Measurements from ENCODE around the gene HNRNPH2. TPM values are rescaled to one million over a fixed set of nuclear protein-coding genes. Genes with fewer than 3 reads are reported as not detected.

Gene HNRNPH2
- 42.9 TPM for polyA plus RNA-seq (2012; ENCODE audit: missing spikeins)

- TF ChIP-seq POLR2AphosphoS5 (IDR thresholded peaks at IDR 0.05; ENCODE audit: low read depth, low read length): no peak; the same call in 1 of the 2 replicates
- peak; percentile 56; the same call in 1 of the 2 replicates for TF ChIP-seq POLR2A (IDR thresholded peaks at IDR 0.05; ENCODE audit: low read depth, low read length)
- DNase-seq (ENCODE audit: insufficient read length): peak; percentile 45
- peak; percentile 96 for FAIRE-seq
Measured at GRCh38 chrX:101407748-101408531, at the start of gene HNRNPH2, which contains the start of gene GLA. HNRNPH2 (plus strand) TSS chrX:101408222; CDS start chrX:101411989, 3,767 bp downstream. GLA (minus strand) TSS chrX:101407925; CDS start chrX:101407903, 22 bp downstream.

DNA sequence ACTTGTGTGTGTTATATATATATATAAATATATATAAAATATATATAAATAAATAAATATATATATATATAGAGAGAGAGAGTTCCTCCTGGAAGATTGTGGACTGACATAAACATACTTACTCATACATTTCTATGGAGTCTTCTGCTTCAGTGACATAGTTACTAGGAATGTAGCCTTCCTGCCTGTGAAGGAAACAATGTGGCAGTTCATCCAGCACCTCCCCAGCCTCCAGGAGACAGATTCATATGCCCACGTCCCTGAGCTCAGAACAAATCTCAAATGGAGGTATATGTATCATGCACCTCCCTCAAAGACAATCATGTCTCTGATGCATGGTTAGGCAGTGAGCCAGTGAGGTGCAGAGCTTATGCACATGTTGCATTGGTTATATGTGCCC, 48.1 kb upstream of the HNRNPH2 start:
- FAIRE-seq (no peak), DNase-seq (ENCODE audit: insufficient read length) (no peak)
- TF ChIP-seq POLR2AphosphoS5 (IDR thresholded peaks at IDR 0.05; ENCODE audit: low read depth, low read length): no peak

DNA sequence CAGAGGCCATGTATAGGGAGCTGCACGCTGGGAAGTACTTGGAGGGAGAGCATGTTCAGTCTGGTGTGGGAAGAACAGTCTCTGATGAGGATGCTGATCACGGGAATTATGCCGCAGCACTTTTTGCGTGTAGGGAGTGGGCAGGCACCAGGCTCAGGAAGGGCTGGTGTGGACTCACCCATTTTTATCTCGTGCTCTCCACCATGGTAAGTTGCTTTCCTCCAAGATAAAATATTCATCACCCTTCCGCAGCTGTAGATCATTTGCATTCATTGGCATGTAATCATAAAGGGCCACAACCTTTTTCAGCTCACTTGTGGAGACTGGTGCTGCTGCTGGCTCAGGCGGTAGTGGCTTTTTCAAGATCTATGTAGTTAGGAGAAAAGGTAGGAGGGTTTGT, 47.6 kb upstream of the HNRNPH2 start:
- TF ChIP-seq TAF1 (IDR thresholded peaks at IDR 0.05; ENCODE audit: borderline replicate concordance, low read depth, low read length) (no peak), POLR2A (IDR thresholded peaks at IDR 0.05; ENCODE audit: low read depth, low read length) (no peak), POLR2AphosphoS5 (IDR thresholded peaks at IDR 0.05; ENCODE audit: low read depth, low read length) (no peak)
- no peak for FAIRE-seq
- no peak for DNase-seq (ENCODE audit: insufficient read length)

GRCh38 chrX:101362116-101362515, 45.9 kb upstream of the HNRNPH2 start:
- FAIRE-seq: no peak

GRCh38 chrX:101362757-101363156, 45.3 kb upstream of the HNRNPH2 start:
- DNase-seq (ENCODE audit: insufficient read length) (no peak), FAIRE-seq (no peak)
- no peak for TF ChIP-seq POLR2A (IDR thresholded peaks at IDR 0.05; ENCODE audit: low read depth, low read length)
- no peak for TF ChIP-seq TAF1 (IDR thresholded peaks at IDR 0.05; ENCODE audit: borderline replicate concordance, low read depth, low read length)
- no peak for TF ChIP-seq POLR2AphosphoS5 (IDR thresholded peaks at IDR 0.05; ENCODE audit: low read depth, low read length)

More at GRCh38 chrX:101362116-101362515, 45.9 kb upstream of the HNRNPH2 start:
- no peak for DNase-seq (ENCODE audit: insufficient read length)
- no peak for TF ChIP-seq POLR2A (IDR thresholded peaks at IDR 0.05; ENCODE audit: low read depth, low read length)

- TF ChIP-seq TAF1 (IDR thresholded peaks at IDR 0.05; ENCODE audit: borderline replicate concordance, low read depth, low read length) (no peak), POLR2AphosphoS5 (IDR thresholded peaks at IDR 0.05; ENCODE audit: low read depth, low read length) (no peak), POLR2A (IDR thresholded peaks at IDR 0.05; ENCODE audit: low read depth, low read length) (no peak)
- DNase-seq (ENCODE audit: insufficient read length) (no peak), FAIRE-seq (no peak)
Measured at GRCh38 chrX:101365301-101365795, 42.7 kb upstream of the HNRNPH2 start.

- DNase-seq (ENCODE audit: insufficient read length) (no peak), FAIRE-seq (no peak)
- TF ChIP-seq POLR2AphosphoS5 (IDR thresholded peaks at IDR 0.05; ENCODE audit: low read depth, low read length) (no peak), TAF1 (IDR thresholded peaks at IDR 0.05; ENCODE audit: borderline replicate concordance, low read depth, low read length) (no peak), POLR2A (IDR thresholded peaks at IDR 0.05; ENCODE audit: low read depth, low read length) (no peak)
Measured at GRCh38 chrX:101368800-101369199, 39.2 kb upstream of the HNRNPH2 start.

DNA sequence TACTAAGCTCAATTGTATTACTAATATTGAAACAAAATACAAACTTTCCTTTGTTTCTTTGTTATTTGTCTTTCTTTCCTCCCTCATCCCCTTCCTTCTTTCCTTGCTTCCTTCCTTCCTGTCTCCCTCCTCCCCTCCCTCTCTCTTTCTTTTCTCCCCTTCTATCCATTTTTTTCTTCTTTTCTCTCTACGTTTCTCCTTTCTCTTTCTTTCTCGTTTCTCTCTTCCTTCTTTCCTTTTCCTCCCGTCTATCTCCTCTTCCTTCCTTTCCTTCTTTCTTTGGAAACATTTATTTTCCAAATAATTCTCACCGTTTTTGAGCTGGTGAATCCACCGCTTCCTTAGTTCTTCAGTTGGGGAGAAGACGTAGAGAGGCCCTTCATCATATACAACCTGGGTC, 38.3 kb upstream of the HNRNPH2 start:
- no peak for FAIRE-seq
- no peak for DNase-seq (ENCODE audit: insufficient read length)
- TF ChIP-seq POLR2AphosphoS5 (IDR thresholded peaks at IDR 0.05; ENCODE audit: low read depth, low read length) (no peak), POLR2A (IDR thresholded peaks at IDR 0.05; ENCODE audit: low read depth, low read length) (no peak), TAF1 (IDR thresholded peaks at IDR 0.05; ENCODE audit: borderline replicate concordance, low read depth, low read length) (no peak)

GRCh38 chrX:101370888-101371504, 37.0 kb upstream of the HNRNPH2 start:
- TF ChIP-seq POLR2A (IDR thresholded peaks at IDR 0.05; ENCODE audit: low read depth, low read length) (no peak), TAF1 (IDR thresholded peaks at IDR 0.05; ENCODE audit: borderline replicate concordance, low read depth, low read length) (no peak), POLR2AphosphoS5 (IDR thresholded peaks at IDR 0.05; ENCODE audit: low read depth, low read length) (no peak)
- no peak for DNase-seq (ENCODE audit: insufficient read length)
- FAIRE-seq: peak; percentile 77

DNA sequence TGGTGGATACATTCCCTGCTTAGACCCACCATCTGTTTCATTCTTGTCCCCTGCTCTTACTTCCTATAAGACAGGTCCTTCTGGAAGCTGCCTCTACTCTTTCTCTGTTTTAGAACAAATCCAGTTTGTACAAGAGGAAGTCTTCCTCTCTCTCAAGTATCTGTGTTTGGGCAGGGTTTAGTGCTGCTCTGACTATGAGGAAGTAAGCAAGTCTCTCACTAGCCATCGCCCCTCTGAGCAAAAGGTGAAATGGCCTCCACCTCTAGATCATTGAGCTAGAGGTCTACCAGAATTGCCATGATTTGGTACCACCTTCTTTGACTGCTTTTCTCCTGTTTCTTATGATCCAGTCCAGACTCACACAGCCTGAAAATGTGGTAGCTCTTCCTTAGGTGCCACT, 30.5 kb upstream of the HNRNPH2 start:
- FAIRE-seq (no peak), DNase-seq (ENCODE audit: insufficient read length) (no peak)
- TF ChIP-seq TAF1 (IDR thresholded peaks at IDR 0.05; ENCODE audit: borderline replicate concordance, low read depth, low read length): no peak
- no peak for TF ChIP-seq POLR2A (IDR thresholded peaks at IDR 0.05; ENCODE audit: low read depth, low read length)
- no peak for TF ChIP-seq POLR2AphosphoS5 (IDR thresholded peaks at IDR 0.05; ENCODE audit: low read depth, low read length)

DNA sequence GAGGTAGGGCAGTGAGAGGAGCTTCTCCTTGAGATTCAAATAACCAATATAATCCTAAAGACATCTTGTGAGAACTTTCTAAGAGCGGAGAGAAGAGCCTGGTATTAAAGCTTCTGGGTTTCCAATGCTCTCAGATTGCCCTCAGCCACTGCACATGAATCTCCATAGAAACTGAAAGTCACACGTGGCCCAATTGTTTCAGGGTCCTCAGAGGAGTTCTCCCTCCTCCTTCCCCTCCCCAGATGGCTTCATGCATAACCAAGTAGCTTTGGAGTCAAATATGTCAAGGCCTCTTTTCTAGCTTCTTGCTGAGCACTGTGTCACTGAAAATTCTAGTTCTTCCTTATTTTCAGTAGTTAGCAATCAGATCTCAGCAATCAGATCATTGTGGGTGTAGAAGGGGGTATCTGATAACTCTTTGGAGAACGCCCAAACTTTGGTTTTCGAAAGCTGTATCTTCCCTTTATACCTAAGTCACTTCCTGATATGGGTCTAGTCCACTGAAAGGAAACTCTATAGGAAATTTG, 24.3 kb upstream of the HNRNPH2 start:
- no peak for DNase-seq (ENCODE audit: insufficient read length)
- TF ChIP-seq POLR2AphosphoS5 (IDR thresholded peaks at IDR 0.05; ENCODE audit: low read depth, low read length) (no peak), TAF1 (IDR thresholded peaks at IDR 0.05; ENCODE audit: borderline replicate concordance, low read depth, low read length) (no peak), POLR2A (IDR thresholded peaks at IDR 0.05; ENCODE audit: low read depth, low read length) (no peak)
- peak; percentile 53 for FAIRE-seq

Data from GM12892 (cell line).